Muscle of leg (tissue), 11 donors: ENCODE results near the gene WSCD1. TPM values are rescaled to one million over a fixed set of nuclear protein-coding genes. Genes with fewer than 3 reads are reported as not detected.

Experiments
- DNase-seq: peaks from one replicate; pipeline ENCODE4 v3.0.0; 2013
- H3K27ac ChIP-seq: one replicate; pipeline ENCODE4 v1.5.1; 2013; ENCODE audit warnings: mild to moderate bottlenecking, low read length, control low read depth
- H3K27me3 ChIP-seq: one replicate; pipeline ENCODE4 v1.6.1; 2013; ENCODE audit warnings: low read length; ENCODE audit not compliant: control insufficient read depth, insufficient read depth
- H3K36me3 ChIP-seq: one replicate; pipeline ENCODE4 v1.6.1; 2013; ENCODE audit warnings: low read length; ENCODE audit not compliant: control insufficient read depth, insufficient read depth
- H3K4me1 ChIP-seq: one replicate; pipeline ENCODE4 v1.6.1; 2013; ENCODE audit warnings: low read length; ENCODE audit not compliant: control insufficient read depth, insufficient read depth
- H3K4me3 ChIP-seq: one replicate; pipeline ENCODE4 v1.5.1; 2013; ENCODE audit warnings: low read length, control low read depth
- H3K9me3 ChIP-seq: replicated peaks from 2 replicates; pipeline ENCODE4 v1.6.1; 2013; ENCODE audit warnings: low read depth, low read length; ENCODE audit not compliant: control insufficient read depth
- WGBS: methylation state at CpG from one replicate; pipeline ENCODE4 v1.1.5; 2013; ENCODE audit warnings: missing lambda C conversion rate; ENCODE audit not compliant: insufficient coverage; 5-methylcytosine and 5-hydroxymethylcytosine counted together
- polyA plus RNA-seq, 8 donors: library from polyadenylated mRNA; unstranded; fragments of 120-200 nt; gene quantifications; one replicate each; pipeline versions ENCODE4 v1.2.1 to v1.2.3, GENCODE V29; 2013; ENCODE audit warnings: inconsistent platforms in 1 of 8, low replicate concordance in 1 of 8; ENCODE audit not compliant: insufficient read length in 8 of 8, insufficient read depth in 1 of 8
- total RNA-seq: library from RNA; stranded (reverse); fragments of 120-200 nt; gene quantifications from one replicate; pipeline ENCODE4 v1.2.4, GENCODE V29; 2013

Gene WSCD1
- total and polyA plus RNA-seq, 9 donors = 32.0 to 44.2 (median 40.1) TPM

- H3K27ac ChIP-seq = no peak overlapping the region
- peaks cover 6% of the 10 kb centered on the region for H3K4me1 ChIP-seq
- no peaks in the 10 kb centered on the region for H3K27me3 ChIP-seq
- no peak for DNase-seq
- H3K9me3 ChIP-seq = no peaks in the 10 kb centered on the region
- 67% methylated on average over 1 of the region's 8 CpGs for WGBS
- H3K36me3 ChIP-seq = no peaks in the 10 kb centered on the region
- H3K4me3 ChIP-seq = no peak overlapping the region
These were observed 70.7 kb downstream of the WSCD1 start for GRCh38 chr17:6140728-6141330.

DNA sequence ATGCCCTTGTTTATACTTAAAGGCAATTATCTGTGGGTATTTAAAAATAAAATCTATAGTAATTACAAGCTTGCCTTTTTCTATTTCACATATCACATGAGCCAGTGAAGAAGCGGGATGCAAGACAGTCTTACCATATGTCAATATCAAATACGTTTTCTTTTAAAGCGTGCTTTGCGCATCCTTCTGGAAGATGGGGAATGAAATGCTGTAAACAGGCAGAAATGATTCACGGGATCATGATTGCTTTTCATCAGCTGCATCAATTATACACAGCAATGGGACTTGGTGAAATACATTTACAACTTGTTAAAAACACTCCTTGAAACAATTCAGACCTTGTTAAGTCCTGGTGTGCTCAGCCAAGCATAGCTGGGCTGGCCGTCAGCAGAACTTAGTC is 72.5 kb downstream of the WSCD1 start:
- H3K27me3 ChIP-seq = no peaks in the 10 kb centered on the region
- H3K4me3 ChIP-seq = no peak overlapping the region
- H3K9me3 ChIP-seq = no peaks in the 10 kb centered on the region
- no CpG with 5 or more reads among the region's 6 CpGs for WGBS
- DNase-seq = no peak
- no peaks in the 10 kb centered on the region for H3K36me3 ChIP-seq
- H3K27ac ChIP-seq = no peak overlapping the region
- peaks cover 6% of the 10 kb centered on the region for H3K4me1 ChIP-seq

DNA sequence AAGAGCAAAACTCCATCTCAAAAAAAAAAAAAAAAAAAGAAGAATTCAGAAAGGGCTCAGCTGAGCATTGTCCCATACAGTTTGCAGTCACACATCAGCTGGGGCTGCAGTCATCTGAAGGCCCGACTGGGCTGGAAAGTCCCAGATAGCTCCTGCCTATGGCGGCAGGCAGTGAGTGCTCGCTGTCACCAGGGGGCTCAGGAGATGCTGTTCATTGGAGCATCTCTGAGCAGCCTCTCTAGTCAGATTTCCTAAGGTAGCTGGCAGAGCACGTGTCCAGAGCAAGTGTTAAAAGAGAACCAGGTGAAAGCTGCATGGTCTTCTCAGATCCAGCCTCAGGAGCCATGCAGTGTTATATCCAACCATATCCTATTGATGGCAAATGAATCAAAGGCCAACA is 75.8 kb downstream of the WSCD1 start:
- no peaks in the 10 kb centered on the region for H3K36me3 ChIP-seq
- 84% methylated on average over 3 of the region's 4 CpGs for WGBS
- no peaks in the 10 kb centered on the region for H3K9me3 ChIP-seq
- DNase-seq = no peak
- no peaks in the 10 kb centered on the region for H3K4me1 ChIP-seq
- no peaks in the 10 kb centered on the region for H3K27me3 ChIP-seq
- no peak overlapping the region for H3K4me3 ChIP-seq
- H3K27ac ChIP-seq = no peak overlapping the region

- Histone ChIP-seq H3K4me3 (no peak overlapping the region), H3K9me3 (no peaks in the 10 kb centered on the region)
These were observed 76.9 kb downstream of the WSCD1 start for GRCh38 chr17:6147042-6147441.

DNA sequence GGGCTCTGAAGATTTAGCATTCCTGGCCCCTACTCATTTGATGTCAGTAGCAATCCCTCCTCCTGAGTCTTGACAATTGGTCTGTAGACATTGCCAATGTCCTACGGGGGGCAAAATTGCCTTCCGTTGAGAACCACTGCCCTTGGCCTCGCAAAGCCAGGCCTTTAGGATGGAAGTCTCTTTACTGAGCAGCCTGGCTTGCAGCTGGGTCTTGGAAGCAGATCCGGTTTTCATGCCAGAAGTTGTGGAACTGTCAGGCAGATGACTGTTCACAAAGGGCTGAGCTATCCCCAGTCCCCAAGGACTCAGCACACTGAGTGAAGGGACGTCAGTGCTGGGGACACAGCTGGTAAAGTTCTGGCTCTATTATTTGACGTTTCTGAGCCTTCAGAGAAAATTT is 83.2 kb downstream of the WSCD1 start:
- no peaks in the 10 kb centered on the region for H3K9me3 ChIP-seq
- peak; percentile 58 for DNase-seq

More at GRCh38 chr17:6147042-6147441, 76.9 kb downstream of the WSCD1 start:
- 58% methylated on average over 2 of the region's 7 CpGs for WGBS
- Histone ChIP-seq H3K4me1 (no peaks in the 10 kb centered on the region), H3K27ac (no peak overlapping the region), H3K27me3 (no peaks in the 10 kb centered on the region), H3K36me3 (no peaks in the 10 kb centered on the region)
- no peak for DNase-seq

DNA sequence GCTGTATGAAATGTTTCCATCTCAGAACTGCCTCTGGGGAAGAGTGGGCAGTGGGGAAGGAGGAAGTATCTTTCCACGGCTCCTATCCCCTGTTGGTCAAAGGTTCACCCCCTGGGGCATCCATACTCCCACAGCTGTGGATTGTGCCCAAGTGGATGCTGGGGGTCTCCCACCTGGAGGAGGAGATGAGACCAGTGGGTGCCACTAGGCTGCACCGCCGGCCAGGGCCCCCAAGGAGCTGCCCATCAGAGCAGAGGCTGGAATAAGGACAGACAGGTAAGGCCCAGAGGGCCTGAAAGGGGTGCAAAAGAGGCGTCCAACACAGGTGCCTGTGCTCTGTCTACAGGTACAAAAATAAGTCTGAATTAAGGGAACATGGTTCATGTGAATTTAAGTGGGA is 87.5 kb downstream of the WSCD1 start:
- no peak for DNase-seq
- Histone ChIP-seq H3K27me3 (no peaks in the 10 kb centered on the region), H3K4me3 (no peak overlapping the region), H3K36me3 (no peaks in the 10 kb centered on the region), H3K4me1 (peaks cover 10% of the 10 kb centered on the region), H3K9me3 (no peaks in the 10 kb centered on the region), H3K27ac (no peak overlapping the region)
- WGBS = 94% methylated on average over 3 of the region's 4 CpGs

More for the DNA sequence above, 83.2 kb downstream of the WSCD1 start:
- Histone ChIP-seq H3K27me3 (no peaks in the 10 kb centered on the region), H3K4me3 (no peak overlapping the region), H3K27ac (no peak overlapping the region), H3K36me3 (no peaks in the 10 kb centered on the region), H3K4me1 (no peaks in the 10 kb centered on the region)
- 39% methylated on average over 4 of the region's 6 CpGs for WGBS

- Histone ChIP-seq H3K36me3 (no peaks in the 10 kb centered on the region), H3K4me3 (no peak overlapping the region), H3K27ac (no peak overlapping the region), H3K4me1 (peaks cover 29% of the 10 kb centered on the region), H3K9me3 (no peaks in the 10 kb centered on the region), H3K27me3 (no peaks in the 10 kb centered on the region)
- no peak for DNase-seq
- 55% methylated on average over 13 of the region's 15 CpGs for WGBS
These were observed 89.5 kb downstream of the WSCD1 start for GRCh38 chr17:6159541-6160231.

DNA sequence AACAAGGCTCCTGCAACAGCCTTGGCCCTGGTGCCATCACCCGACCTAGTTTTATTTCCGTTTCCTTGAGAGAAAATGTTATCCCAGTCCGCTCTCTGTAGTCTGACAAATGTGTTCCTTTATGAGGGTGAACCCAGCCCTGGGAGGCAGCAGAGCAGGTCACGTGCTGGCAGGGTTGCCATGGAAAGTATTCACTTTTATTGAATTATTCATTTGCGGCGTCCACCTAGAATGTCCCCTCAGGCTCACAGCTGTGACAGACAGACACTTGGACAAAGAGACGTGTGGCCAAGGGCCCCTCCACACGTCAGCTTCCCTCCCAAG is 90.0 kb downstream of the WSCD1 start:
- Histone ChIP-seq H3K4me1 (peaks cover 30% of the 10 kb centered on the region), H3K27me3 (no peaks in the 10 kb centered on the region), H3K9me3 (no peaks in the 10 kb centered on the region), H3K27ac (no peak overlapping the region), H3K4me3 (no peak overlapping the region), H3K36me3 (no peaks in the 10 kb centered on the region)
- DNase-seq = no peak
- WGBS = 53% methylated on average over 5 of the region's 8 CpGs

- 90% methylated on average over 5 of the region's 24 CpGs for WGBS
- no peak for DNase-seq
- H3K4me3 ChIP-seq = no peak overlapping the region
- H3K36me3 ChIP-seq = no peaks in the 10 kb centered on the region
- no peak overlapping the region for H3K27ac ChIP-seq
- H3K9me3 ChIP-seq = no peaks in the 10 kb centered on the region
- no peaks in the 10 kb centered on the region for H3K27me3 ChIP-seq
- peaks cover 30% of the 10 kb centered on the region for H3K4me1 ChIP-seq
These were observed 91.0 kb downstream of the WSCD1 start for GRCh38 chr17:6160911-6161855.

- Histone ChIP-seq H3K4me3 (no peak overlapping the region), H3K27me3 (no peaks in the 10 kb centered on the region), H3K9me3 (no peaks in the 10 kb centered on the region), H3K4me1 (peaks cover 35% of the 10 kb centered on the region), H3K27ac (no peak overlapping the region), H3K36me3 (no peaks in the 10 kb centered on the region)
- no peak for DNase-seq
- WGBS = 44% methylated on average over 2 of the region's 4 CpGs
These were observed 92.0 kb downstream of the WSCD1 start for GRCh38 chr17:6162216-6162615.
